GM18870 (cell line): ENCODE results near the gene ZNF468.
"Not testable (repeated sequence)": the region's sequence is repeated elsewhere in the genome, so short reads cannot be mapped to it uniquely, and the experiment has no call there.

Source experiments
- ATAC-seq: cut with Tn5 transposase; IDR thresholded peaks from one replicate; pipeline ENCODE4 v1.9.1; 2021; ENCODE audit warnings: moderate library complexity; ENCODE audit not compliant: unreplicated experiment

The ZNF468 gene

GRCh38 chr19:52857378-52858191 lies at the start of gene ZNF468:
TSS of gene ZNF468 (minus strand) at chr19:52857619. CDS start at chr19:52854272, 3,347 bp downstream.
- peak; percentile 93 for ATAC-seq

DNA sequence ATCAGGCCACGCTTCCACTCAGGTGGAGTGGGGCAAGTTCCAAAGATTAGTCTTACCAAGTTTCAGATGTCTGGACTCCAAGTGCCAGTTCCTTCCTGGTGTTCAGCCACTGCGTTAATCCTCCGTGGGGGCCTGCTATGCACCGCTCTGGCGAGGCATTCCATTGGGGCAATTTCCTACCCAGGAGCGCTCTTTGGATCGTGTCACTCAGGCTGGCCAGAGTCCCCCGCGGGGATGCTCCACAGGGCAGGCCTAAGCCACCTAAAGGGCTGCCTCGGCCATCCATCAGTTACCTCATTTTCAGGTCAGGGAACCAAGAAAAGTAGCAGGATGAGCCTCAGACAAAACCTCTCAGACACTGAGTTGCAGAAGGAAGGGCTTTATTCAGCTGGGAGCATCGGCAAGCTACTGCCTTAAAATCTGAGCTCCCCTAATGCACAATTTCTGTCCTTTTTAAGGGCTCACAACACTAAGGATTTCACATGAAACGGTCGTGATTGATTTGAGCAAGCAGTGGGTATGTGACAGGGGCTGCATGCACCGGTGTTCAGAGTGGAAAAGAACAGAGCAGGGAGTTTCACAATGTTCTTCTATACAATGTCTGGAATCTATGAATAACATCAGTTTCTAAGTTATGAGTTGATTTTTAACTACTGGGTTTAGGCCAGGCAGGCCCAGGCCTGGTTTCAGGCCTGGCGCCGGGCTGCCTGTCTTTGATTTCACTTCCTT lies 46.8 kb upstream of the ZNF468 start:
- ATAC-seq, result not testable (repeated sequence)

- ATAC-seq, result no peak
These were observed 44.4 kb upstream of the ZNF468 start for GRCh38 chr19:52901842-52902241.

GRCh38 chr19:52898596-52898995 lies 41.2 kb upstream of the ZNF468 start:
- ATAC-seq, result not testable (repeated sequence)

- ATAC-seq, result no peak
These were observed 40.7 kb upstream of the ZNF468 start for GRCh38 chr19:52898101-52898500.

GRCh38 chr19:52897138-52897935 lies 39.9 kb upstream of the ZNF468 start, which contains the start of gene ZNF320:
TSS of gene ZNF320 (minus strand) at chr19:52897635. CDS start at chr19:52890255, 7,380 bp downstream.
- ATAC-seq, result peak; percentile 84

DNA sequence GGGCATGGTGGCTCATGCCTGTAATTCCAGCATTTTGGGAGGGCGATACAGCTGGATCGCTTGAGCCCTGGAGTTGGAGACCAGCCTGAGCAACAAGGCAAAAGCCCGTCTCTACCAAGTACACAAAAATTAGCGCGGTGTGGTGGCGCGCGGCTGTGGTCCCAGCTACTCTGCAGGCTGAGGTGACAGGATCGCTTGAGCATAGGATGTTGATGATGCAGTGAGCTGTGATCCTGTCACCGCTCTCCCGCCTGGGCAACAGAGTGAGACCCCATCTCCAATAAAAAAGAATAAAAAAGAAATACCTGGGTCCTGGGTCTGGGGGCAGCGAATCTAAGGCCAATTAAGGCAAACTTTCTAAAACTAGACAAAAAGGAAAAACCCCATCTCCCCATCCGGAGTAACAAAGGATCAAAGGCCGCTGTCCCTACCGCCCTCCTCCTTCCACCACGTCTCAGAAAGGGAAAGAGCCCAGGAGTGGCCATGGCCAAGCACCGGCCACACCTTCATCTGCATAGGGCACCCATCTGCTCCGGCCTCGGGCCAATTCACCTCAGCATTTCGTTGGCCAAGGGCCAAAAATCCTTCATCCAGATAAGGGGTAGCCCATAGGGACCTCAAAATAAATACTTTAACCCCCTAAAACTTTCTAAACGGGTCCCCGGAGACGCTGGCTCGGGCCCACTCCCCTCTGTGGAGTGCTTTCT lies 39.2 kb upstream of the ZNF468 start:
- ATAC-seq, result peak; percentile 17

- no peak for ATAC-seq
These were observed 33.9 kb upstream of the ZNF468 start for GRCh38 chr19:52891336-52891735.

GRCh38 chr19:52889931-52890330 lies 32.5 kb upstream of the ZNF468 start:
- ATAC-seq, result no peak

- no peak for ATAC-seq
These were observed 31.7 kb upstream of the ZNF468 start for GRCh38 chr19:52889076-52889475.

GRCh38 chr19:52880895-52881389 lies 23.5 kb upstream of the ZNF468 start:
- no peak for ATAC-seq

DNA sequence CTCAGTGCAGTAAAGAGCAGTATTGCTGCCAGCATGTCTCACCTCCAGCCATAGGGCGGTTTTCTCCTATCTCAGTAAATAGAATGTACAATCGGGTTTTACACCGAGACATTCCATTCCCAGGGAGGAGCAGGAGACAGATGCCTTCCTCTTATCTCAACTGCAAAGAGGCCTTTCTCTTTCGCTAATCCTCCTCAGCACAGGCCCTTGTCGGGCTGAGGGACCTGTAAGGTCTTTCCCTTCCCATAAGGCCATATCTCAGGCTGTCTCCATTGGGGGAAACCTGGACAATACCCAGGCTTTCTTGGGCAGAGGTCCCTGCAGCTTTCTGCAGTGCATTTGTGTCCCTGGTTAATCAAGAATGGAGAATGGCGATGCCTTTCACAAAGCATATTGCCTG lies 15.6 kb upstream of the ZNF468 start:
- not testable (repeated sequence) for ATAC-seq

GRCh38 chr19:52871466-52871865 lies 14.0 kb upstream of the ZNF468 start:
- no peak for ATAC-seq

DNA sequence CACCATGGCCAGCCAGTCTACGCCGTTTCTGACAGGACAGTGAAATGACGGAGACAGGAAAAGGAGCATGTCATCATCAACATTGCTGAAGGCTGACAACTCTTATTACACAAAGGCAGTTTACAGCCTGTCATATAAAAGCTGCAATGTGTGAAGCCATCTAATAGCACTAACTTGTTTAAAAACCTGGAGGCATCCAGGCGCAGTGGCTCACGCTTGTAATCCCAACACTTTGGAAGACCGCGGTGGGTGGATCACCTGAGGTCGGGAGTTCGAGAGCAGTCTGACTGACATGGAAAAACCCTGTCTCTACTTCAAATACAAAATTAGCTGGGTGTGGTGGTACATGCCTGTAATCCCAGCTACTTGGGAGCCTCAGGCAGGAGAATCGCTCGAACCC lies 10.6 kb upstream of the ZNF468 start:
- not testable (repeated sequence) for ATAC-seq

DNA sequence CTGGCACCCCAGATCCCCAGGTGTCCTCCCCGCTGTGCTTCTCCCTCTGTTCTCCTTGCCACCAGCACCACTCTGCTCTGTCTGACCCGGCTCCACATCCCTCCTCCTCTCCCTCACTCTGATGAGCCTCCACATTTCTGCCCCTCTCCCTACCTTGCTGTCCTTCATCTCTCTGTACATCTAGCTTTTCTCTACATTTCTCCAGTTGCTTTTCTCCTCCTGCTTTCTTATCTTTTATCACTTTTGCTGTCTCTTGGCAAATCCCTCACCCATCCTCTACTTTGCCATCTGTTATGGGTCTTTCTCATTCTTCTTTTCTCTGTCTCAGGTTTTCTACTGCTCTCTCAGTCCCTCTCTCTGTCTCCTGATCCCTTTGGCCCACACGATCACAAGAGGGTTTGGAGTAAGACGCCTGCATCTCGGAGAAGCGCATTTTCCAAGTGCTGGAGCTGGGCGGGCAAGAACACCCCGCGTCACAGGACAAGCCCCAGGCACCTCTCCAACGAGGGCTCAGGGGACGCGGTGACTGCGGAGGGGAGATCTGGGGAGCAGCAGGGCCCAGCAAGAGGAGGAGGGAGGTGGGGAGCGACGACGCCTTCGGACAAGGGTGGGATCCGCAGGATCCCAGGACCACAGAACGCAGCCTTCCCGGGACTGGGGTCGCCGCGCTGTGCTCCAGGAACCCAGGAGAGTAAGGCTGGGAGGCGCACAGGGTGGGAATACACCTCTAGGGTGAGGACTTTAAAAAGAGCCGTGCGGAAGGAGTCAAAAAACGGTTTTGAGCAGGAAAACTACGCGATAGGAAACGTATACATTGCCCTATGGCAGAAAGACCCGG lies 660 bp downstream of the ZNF468 start:
- not testable (repeated sequence) for ATAC-seq

- ATAC-seq, result not testable (repeated sequence)
These were observed 10.1 kb downstream of the ZNF468 start for GRCh38 chr19:52847352-52847751.

- ATAC-seq, result not testable (repeated sequence)
These were observed 16.5 kb downstream of the ZNF468 start for GRCh38 chr19:52840825-52841465.

- ATAC-seq, result not testable (repeated sequence)
These were observed 23.1 kb downstream of the ZNF468 start for GRCh38 chr19:52834289-52834688.

DNA sequence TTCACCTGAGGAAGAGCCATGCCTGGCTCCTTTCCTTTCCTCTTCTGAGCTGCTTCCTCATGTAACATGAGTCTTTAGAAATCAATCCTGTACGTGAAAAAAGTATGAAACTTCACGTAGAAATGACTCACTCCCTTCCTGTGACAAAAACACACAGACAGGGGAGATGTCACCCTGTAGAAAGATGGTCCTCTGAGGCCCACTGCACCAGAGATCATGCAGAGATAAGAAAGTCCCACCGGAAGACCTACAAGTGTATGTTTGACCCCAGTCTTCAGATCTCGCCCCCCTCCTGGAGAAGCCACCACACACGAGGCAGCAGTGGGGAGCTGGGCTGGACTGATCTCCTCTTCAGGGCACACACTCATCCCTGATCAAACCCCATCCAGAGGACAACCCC lies 23.9 kb downstream of the ZNF468 start:
- not testable (repeated sequence) for ATAC-seq
